Spleen (tissue), 11 donors: ENCODE results near the gene HECA. TPM values are rescaled to one million over a fixed set of nuclear protein-coding genes. Genes with fewer than 3 reads are reported as not detected.
A peak's percentile ranks its signal among the peaks of the same experiment; 100 is the strongest.

Source experiments
- DNase-seq: peaks from one replicate; pipeline ENCODE4 v3.0.0-alpha.2; 2020
- H3K27ac ChIP-seq, 8 donors: fragments of 200-600 bp; sonication (generic) in 7 of 8; 1 replicate in 4 of 8; 2 replicates in 4 of 8; pipeline versions ENCODE4 v1.5.0 to v1.8.0; 2016 to 2021; ENCODE audit warnings: inconsistent platforms in 4 of 8, mild to moderate bottlenecking in 4 of 8, moderate library complexity in 1 of 8
- H3K27me3 ChIP-seq, 7 donors: fragments of 200-600 bp; sonication (generic) in 6 of 7; replicated peaks in 1 of 7; 1 replicate in 4 of 7; 2 replicates in 3 of 7; pipeline versions ENCODE4 v1.5.0 to v1.8.0; 2016 to 2021; ENCODE audit warnings: inconsistent platforms in 3 of 7, mild to moderate bottlenecking in 1 of 7
- H3K36me3 ChIP-seq, 6 donors: fragments of 200-600 bp; sonication (generic) in 5 of 6; 1 replicate in 4 of 6; 2 replicates in 2 of 6; pipeline versions ENCODE4 v1.5.0 to v1.8.0; 2016 to 2021; ENCODE audit warnings: inconsistent platforms in 2 of 6
- H3K4me1 ChIP-seq, 6 donors: fragments of 200-600 bp; sonication (generic) in 5 of 6; 1 replicate in 3 of 6; 2 replicates in 3 of 6; pipeline versions ENCODE4 v1.5.0 to v1.8.0; 2016 to 2021; ENCODE audit warnings: inconsistent platforms in 3 of 6
- H3K4me3 ChIP-seq, 8 donors: fragments of 200-600 bp; sonication (generic) in 7 of 8; 1 replicate in 4 of 8; 2 replicates in 4 of 8; pipeline versions ENCODE4 v1.5.0 to v1.8.0; 2016 to 2021; ENCODE audit warnings: inconsistent platforms in 4 of 8, mild to moderate bottlenecking in 4 of 8, moderate library complexity in 2 of 8
- H3K9me3 ChIP-seq, 8 donors: fragments of 200-600 bp; sonication (generic) in 7 of 8; 1 replicate in 4 of 8; 2 replicates in 4 of 8; pipeline versions ENCODE4 v1.5.0 to v1.8.0; 2016 to 2021; ENCODE audit warnings: inconsistent platforms in 4 of 8
- POLR2A ChIP-seq, 3 donors: fragments of 450-650 bp; IDR thresholded peaks; one replicate each; pipeline ENCODE4 v1.5.1; 2017; ENCODE audit warnings: antibody characterized with exemption in 3 of 3, mild to moderate bottlenecking in 1 of 3
- POLR2AphosphoS5 ChIP-seq, 3 donors: sonication (generic); formaldehyde crosslinking; IDR thresholded peaks; one replicate each; pipeline ENCODE4 v1.5.1; 2017; ENCODE audit warnings: antibody characterized with exemption in 3 of 3
- WGBS, 5 donors: extraction: QIAGEN DNeasy Blood & Tissue Kit in 3 of 5; methylation state at CpG; one replicate each; pipeline versions ENCODE4 v1.1.5 to v1.1.7; 2013 to 2018; 5-methylcytosine and 5-hydroxymethylcytosine counted together
- intact Hi-C: fragments of 100-400 bp; cut with DNase I; formaldehyde crosslinking; loops from one replicate; pipeline ENCODE4 v1.15.0; 2023; ENCODE audit warnings: low total_unique reads
- polyA plus RNA-seq, 3 donors: library from polyadenylated mRNA; stranded (reverse); fragments of 200-250 nt; gene quantifications; one replicate each; pipeline ENCODE4 v1.2.1, GENCODE V29; 2013
- total RNA-seq, 7 donors: library from RNA; depleted of rRNA in 3 of 7; stranded (reverse); fragments of >200 nt in 3 of 7; fragmentation: NEBNext Ultra II Directional in 4 of 7; extraction: Animal tissue kit (Norgen Biotek cat#: 25700) in 4 of 7; gene quantifications; one replicate each; pipeline versions ENCODE4 v1.1.0 to v1.2.1, GENCODE V29; 2016 to 2021
- TF ChIP-seq, protein P1 (sequence below), 11 experiments: fragments of 200-600 bp in 7 of 11; fragments of 450-650 bp in 4 of 11; sonication (generic) in 4 of 11; IDR thresholded peaks in 8 of 11; conservative IDR thresholded peaks in 3 of 11; 1 replicate in 7 of 11; 2 replicates in 4 of 11; pipeline versions ENCODE4 v1.4.0 to v1.8.0; 2016 to 2021; ENCODE audit warnings: antibody characterized with exemption in 11 of 11, inconsistent platforms in 4 of 11, mild to moderate bottlenecking in 1 of 11
- donor health status: healthy with polysubstance abuse.
- donor health status: DM: no; HTN: no; CAD: no; lungs with moderate emphysema.
- donor health status: DM: no; HTN: no; CAD: no.
- donor health status: Bipolar disorder and iron deficiency.
- donor health status: healthy.
- donor health status: DM: no; HTN: no; CAD: no.
- donor health status: DM: yes; HTN: yes; CAD: no.

The HECA gene
- total and polyA plus RNA-seq, 10 donors, result 15.6 to 104 (median 69.0) TPM

DNA sequence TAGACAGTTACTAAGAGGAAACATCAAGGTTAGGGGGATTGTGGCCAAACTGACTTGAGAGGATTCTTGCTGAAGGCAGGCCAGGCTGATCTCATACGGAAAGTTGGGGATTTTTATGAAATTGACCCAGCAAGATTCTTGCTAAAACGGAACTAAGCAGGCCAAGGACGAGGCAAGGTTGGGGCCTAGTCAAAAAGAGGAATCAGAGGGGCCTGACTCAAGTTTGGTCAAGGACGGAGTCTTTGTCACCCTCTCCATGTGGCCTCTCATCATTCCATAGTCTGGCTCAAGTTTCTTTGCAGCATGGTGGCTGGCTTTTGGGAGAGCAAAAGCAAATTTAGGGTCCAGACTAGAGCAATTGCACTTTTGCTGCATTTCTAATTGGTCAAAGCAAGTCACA, 7.9 kb upstream of the HECA start:
- TF ChIP-seq POLR2A (IDR thresholded peaks at IDR 0.05) (no peak), POLR2AphosphoS5 (IDR thresholded peaks at IDR 0.05) (no peak)
- TF ChIP-seq, protein P1, sequence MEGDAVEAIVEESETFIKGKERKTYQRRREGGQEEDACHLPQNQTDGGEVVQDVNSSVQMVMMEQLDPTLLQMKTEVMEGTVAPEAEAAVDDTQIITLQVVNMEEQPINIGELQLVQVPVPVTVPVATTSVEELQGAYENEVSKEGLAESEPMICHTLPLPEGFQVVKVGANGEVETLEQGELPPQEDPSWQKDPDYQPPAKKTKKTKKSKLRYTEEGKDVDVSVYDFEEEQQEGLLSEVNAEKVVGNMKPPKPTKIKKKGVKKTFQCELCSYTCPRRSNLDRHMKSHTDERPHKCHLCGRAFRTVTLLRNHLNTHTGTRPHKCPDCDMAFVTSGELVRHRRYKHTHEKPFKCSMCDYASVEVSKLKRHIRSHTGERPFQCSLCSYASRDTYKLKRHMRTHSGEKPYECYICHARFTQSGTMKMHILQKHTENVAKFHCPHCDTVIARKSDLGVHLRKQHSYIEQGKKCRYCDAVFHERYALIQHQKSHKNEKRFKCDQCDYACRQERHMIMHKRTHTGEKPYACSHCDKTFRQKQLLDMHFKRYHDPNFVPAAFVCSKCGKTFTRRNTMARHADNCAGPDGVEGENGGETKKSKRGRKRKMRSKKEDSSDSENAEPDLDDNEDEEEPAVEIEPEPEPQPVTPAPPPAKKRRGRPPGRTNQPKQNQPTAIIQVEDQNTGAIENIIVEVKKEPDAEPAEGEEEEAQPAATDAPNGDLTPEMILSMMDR (IDR thresholded peaks at IDR 0.05 in 8 of 11, conservative IDR thresholded peaks at IDR 0.05 in 3 of 11), result no peak
- no peak for DNase-seq
- WGBS, 5 donors, result 61 to 89% (median 73%) methylated on average over 4 of the region's 4 CpGs
- peaks cover 11 to 49% (median 33%) of the 10 kb centered on the region in 6 donors for H3K4me1 ChIP-seq
- no peaks in the 10 kb centered on the region for H3K36me3 ChIP-seq
- intact Hi-C loops, result loop anchor here (5.0 kb wide), 1 partner anchor 235 kb away; no protein-coding TSS in a partner anchor
- no peaks in the 10 kb centered on the region for H3K27me3 ChIP-seq
- H3K27ac ChIP-seq, result peak overlapping the region in 5 of 8 donors; percentile 55 to 90 (median 86)
- no peak overlapping the region for H3K4me3 ChIP-seq
- H3K9me3 ChIP-seq, result peaks cover 0 to under 1% (median 0%) of the 10 kb centered on the region in 8 donors

DNA sequence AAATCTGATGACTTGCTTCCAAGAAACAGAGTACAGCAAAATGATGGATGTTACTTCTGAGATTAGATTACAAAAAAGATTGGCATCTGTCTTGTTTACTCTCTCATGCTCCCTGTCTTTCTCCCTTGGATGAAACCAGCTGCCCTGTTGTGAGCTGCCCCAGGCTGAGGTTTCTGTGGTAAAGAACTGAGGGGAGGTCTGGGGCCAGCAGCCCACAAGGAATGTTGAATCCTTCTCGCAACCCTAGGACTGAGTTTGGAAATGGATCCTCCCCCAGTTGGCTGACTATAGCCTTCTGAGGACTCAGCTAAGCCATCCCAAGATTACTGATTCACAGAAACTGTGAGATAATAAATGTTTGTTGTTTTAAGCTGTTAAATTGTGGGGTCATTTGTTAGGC, 5.6 kb upstream of the HECA start:
- Histone ChIP-seq H3K4me1 (peaks cover 21 to 68% (median 55%) of the 10 kb centered on the region in 6 donors), H3K4me3 (no peak overlapping the region), H3K27ac (peak overlapping the region in 1 of 8 donors; percentile 28), H3K9me3 (no peaks in the 10 kb centered on the region), H3K36me3 (no peaks in the 10 kb centered on the region), H3K27me3 (no peaks in the 10 kb centered on the region)
- TF ChIP-seq POLR2A (IDR thresholded peaks at IDR 0.05) (no peak), POLR2AphosphoS5 (IDR thresholded peaks at IDR 0.05) (no peak)
- TF ChIP-seq, protein P1 (IDR thresholded peaks at IDR 0.05 in 8 of 11, conservative IDR thresholded peaks at IDR 0.05 in 3 of 11), result no peak
- WGBS, 5 donors, result 89 to 92% (median 90%) methylated on average over 1 of the region's 1 CpG
- no peak for DNase-seq
- intact Hi-C loops, result loop anchor here (5.0 kb wide), 1 partner anchor 233 kb away; no protein-coding TSS in a partner anchor

DNA sequence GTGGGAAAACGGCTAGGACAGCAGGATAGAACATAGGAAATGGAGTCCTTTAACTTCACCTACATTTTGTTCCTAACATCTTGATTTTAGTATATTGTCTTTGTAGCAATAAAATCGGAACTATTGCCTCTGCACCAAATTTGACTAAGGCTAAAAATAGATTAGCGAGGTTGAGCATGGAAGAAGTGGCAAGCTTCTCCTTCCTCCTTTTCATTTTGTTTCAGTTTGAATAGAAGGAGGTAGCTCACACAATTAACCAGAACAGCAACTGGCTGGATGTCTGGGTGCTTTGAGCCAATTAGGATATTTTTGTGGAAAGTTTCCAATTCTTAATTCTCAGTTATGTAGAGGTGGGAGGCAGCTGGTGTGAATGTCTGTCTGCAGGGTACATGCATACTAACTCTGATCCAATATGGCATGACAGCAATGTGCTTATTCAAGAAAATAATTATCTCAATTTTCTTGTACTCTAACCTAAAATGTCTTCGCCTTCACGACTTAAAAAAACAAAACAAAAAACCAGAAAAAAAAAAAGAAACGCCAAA, 3.1 kb upstream of the HECA start:
- H3K36me3 ChIP-seq, result no peaks in the 10 kb centered on the region
- H3K27ac ChIP-seq, result peak overlapping the region in 7 of 8 donors; percentile 17 to 100 (median 100)
- DNase-seq, result no peak
- peaks cover 11 to 54% (median 42%) of the 10 kb centered on the region in 6 donors for H3K4me1 ChIP-seq
- 42 to 56% (median 51%) methylated on average over 6 of the region's 6 CpGs for WGBS, 5 donors
- H3K27me3 ChIP-seq, result no peaks in the 10 kb centered on the region
- TF ChIP-seq, protein P1 (IDR thresholded peaks at IDR 0.05 in 8 of 11, conservative IDR thresholded peaks at IDR 0.05 in 3 of 11), result no peak
- TF ChIP-seq POLR2AphosphoS5 (IDR thresholded peaks at IDR 0.05) (no peak), POLR2A (IDR thresholded peaks at IDR 0.05) (no peak)
- H3K4me3 ChIP-seq, result peak overlapping the region in 1 of 8 donors; percentile 36
- H3K9me3 ChIP-seq, result no peaks in the 10 kb centered on the region
- intact Hi-C loops, result no loop called here

DNA sequence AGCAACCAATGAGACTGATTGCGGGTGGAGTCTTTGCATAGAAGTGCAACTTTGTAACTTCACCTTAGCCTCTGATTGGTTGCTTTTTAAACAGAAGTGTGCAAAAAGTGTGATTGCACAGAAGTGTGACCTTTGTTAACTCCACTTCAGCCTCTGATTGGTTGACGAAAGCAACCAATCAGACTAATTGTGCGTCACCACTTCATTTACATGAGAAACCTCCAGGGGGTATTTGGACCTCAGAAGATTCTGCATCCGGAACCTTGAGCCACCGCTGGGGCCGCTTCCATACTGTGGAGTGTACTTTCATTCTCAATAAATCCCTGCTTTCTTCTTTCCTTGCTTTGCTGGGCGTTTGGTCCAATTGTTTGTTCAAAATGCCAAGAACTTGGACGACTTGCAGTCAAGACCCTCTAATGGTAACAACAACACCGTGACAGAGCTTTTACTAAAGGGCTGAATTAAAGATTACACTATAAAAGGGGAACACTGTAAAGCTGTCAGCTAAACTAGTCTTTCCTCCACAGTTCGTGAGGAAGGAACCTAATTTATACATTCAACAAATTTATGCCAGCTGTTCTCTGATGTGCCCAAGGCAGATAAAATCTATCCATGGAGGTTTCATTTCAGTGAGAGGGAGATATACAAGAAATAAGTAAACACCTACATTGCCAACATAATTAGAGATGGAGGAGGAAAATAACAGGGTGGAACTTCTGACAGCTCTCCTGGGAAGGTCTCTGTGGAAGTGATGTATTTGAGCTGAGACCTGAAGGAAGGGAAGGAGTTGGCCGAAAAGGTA, 1.4 kb upstream of the HECA start:
- WGBS, 5 donors, result 51 to 73% (median 61%) methylated on average over 11 of the region's 11 CpGs
- no peaks in the 10 kb centered on the region for H3K9me3 ChIP-seq
- peaks cover 27 to 65% (median 57%) of the 10 kb centered on the region in 6 donors for H3K4me1 ChIP-seq
- no peaks in the 10 kb centered on the region for H3K27me3 ChIP-seq
- intact Hi-C loops, result no loop called here
- DNase-seq, result peak; percentile 80
- H3K36me3 ChIP-seq, result no peaks in the 10 kb centered on the region
- TF ChIP-seq POLR2A (IDR thresholded peaks at IDR 0.05) (no peak), POLR2AphosphoS5 (IDR thresholded peaks at IDR 0.05) (no peak)
- TF ChIP-seq, protein P1 (IDR thresholded peaks at IDR 0.05 in 8 of 11, conservative IDR thresholded peaks at IDR 0.05 in 3 of 11), result peak in 1 of 11 experiments; percentile 17
- peak overlapping the region in 1 of 8 donors; percentile 40 for H3K4me3 ChIP-seq
- H3K27ac ChIP-seq, result peak overlapping the region; percentile 76 to 100 (median 100)
